Adipose tissue (tissue), 3 donors: ENCODE data around the gene LRRTM3. TPM values are rescaled to one million over a fixed set of nuclear protein-coding genes. Genes with fewer than 3 reads are reported as not detected.

Experiments used
- H3K27ac ChIP-seq: one replicate; pipeline ENCODE4 v1.5.1; 2013; ENCODE audit warnings: low read depth, low read length
- WGBS, 3 donors: extraction: QIAGEN DNeasy Blood & Tissue Kit; methylation state at CpG; one replicate each; pipeline ENCODE4 v1.1.7; 2013; 5-methylcytosine and 5-hydroxymethylcytosine counted together
- polyA plus RNA-seq, 3 donors: library from polyadenylated mRNA; stranded (reverse); fragments of 200-250 nt; gene quantifications; one replicate each; pipeline ENCODE4 v1.2.3, GENCODE V29; 2013
- donor health status: healthy with polysubstance abuse.
- donor health status: Bipolar disorder and iron deficiency.
- donor health status: healthy.

LRRTM3 gene
- polyA plus RNA-seq, 3 donors, result 0.38 TPM; not detected in 2

DNA sequence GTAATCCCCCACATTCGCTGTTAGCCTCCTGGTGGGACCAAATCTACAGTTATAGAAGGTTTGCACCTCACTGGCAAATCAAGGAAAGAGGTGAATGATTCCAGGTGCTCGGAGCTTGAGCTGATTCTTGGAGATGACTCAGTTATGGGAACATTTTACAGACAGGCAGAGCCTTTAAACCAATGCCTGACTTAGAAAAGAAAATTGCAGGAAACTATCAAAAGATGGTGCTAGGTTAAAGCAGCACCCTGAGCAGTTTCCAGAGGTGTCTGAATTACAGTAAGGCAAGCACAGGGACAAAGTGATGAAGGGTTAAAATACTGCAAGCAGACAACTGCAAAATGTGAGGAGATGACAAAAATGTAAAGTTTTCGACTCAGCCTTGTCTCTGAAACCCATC is 2.9 kb downstream of the LRRTM3 start:
- H3K27ac ChIP-seq, result no peak overlapping the region
- 30 to 44% (median 40%) methylated on average over 3 of the region's 3 CpGs for WGBS, 3 donors

DNA sequence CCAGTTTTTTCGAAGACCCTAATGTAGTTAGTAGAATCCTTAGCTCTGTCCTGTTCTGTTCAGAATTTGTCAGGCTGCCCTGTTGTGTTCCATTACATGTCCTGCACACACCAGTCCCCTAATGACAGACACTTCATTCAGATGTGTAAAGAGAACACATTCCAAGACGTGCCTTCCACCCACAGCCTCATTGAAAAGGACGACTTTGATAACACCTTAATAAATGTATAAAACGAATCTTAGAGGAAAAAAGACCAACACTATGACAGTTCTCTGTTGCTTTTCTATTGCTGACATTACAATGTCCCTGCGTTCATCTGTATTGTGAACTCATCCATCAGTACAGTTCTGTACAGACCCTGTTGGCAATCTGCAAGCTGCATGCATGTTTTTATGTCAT is 3.5 kb downstream of the LRRTM3 start:
- WGBS, 3 donors, result 46 to 55% (median 54%) methylated on average over 5 of the region's 5 CpGs
- H3K27ac ChIP-seq, result no peak overlapping the region

DNA sequence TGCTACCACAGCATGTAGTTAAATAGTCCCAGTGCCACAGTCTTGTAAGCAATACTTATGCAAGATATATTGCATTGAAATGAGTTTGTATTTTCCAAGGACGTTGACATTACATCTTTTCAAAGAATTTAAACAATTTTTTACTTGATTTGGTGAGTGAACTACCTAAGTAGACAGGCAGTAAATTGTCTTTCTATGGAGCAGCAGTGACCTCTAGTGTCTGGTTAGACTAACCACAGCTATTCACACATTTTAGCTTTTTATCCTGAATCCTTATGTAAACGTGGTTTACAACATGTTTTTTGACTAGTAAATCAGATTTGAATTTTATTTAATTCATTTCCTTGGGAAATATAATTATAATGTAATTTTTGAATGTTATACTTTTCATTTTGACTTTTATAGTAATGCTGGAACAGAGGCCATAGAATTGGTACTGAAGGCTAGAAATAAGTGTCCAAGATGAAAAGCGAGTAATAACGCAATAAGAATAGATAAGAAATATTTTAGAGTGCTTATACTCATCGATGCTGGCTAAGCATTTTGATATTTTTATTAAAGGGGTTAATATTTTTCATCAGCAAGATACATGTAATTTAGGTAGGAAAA is 5.6 kb downstream of the LRRTM3 start:
- 25 to 31% (median 28%) methylated on average over 5 of the region's 5 CpGs for WGBS, 3 donors
- H3K27ac ChIP-seq, result no peak overlapping the region

DNA sequence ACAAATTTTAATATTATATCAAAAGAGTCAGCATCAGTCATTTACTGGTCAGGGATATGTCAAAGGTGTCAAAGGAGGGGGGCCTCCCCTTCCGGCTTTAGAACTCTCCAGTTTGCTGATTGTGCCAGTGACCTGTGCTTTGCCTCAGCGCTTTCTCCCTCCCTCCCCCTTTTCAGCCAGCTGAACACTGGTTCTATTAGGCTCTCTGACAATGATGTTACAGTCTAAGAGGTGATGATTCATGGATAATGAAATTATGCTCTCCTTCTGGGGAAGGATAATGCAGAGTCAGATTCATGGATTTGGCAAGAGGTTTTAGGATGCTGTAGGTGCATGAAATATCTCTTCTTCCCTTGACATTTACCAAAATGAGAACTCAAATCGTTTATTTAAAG is 6.1 kb downstream of the LRRTM3 start:
- H3K27ac ChIP-seq, result no peak overlapping the region
- 34 to 53% (median 49%) methylated on average over 3 of the region's 3 CpGs for WGBS, 3 donors

DNA sequence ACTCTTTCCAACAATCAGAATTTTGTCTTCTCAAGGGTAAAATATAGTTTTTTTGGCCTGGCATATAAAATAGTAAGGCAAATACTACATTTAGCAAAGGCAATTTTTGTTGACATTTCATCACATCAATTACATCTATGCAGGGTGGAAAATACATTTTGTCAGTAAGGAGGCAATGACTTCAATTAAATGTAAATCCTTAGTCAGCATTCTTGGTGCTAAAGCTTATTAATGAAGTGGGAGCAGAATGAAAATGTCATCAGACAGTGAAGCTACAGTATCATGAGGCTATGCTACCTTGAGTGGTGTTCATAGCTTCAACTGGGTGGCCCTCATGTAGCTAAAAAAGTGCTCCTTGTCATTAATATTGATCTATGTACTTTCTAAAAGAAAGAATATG is 8.9 kb downstream of the LRRTM3 start:
- no peak overlapping the region for H3K27ac ChIP-seq

DNA sequence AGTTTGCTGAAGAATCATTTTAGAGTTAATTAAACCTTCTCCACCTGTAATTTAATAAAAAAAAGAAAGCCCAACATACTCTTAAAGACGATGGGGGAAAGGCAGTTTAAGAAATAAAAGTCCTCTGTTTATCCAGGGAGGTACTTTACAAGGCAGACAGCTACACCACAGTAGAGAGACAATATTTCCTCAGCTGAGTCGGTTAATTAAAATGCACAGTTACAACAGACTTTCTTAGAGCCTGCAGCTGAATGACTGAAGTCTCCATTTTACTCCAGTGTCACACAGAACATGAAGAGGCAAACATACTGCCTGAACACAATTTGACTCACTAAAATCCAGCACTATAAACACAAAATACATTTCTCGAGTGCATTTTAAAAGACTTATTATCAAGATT is 15.1 kb downstream of the LRRTM3 start:
- H3K27ac ChIP-seq, result no peak overlapping the region
- WGBS, 3 donors, result 39 to 54% (median 46%) methylated on average over 3 of the region's 3 CpGs

DNA sequence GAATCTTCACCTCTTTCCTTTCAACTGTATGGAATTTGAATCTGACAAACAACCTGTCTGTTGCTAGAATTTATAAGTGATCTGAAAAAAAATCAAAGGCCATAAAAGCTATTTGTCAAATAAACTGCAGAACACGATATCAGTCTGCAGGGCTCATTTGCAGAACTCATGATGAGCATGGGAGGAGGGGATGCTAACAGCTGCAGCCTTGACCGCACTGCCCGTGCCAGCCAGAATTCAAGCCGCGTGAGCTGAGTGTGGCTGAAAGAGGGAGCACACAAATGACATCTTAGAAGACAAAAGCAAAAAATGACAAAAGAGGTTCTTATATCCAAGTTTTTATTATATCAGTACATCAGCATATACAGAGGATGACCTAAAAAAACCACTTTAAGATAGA is 15.7 kb downstream of the LRRTM3 start:
- 30 to 54% (median 52%) methylated on average over 5 of the region's 5 CpGs for WGBS, 3 donors
- no peak overlapping the region for H3K27ac ChIP-seq

DNA sequence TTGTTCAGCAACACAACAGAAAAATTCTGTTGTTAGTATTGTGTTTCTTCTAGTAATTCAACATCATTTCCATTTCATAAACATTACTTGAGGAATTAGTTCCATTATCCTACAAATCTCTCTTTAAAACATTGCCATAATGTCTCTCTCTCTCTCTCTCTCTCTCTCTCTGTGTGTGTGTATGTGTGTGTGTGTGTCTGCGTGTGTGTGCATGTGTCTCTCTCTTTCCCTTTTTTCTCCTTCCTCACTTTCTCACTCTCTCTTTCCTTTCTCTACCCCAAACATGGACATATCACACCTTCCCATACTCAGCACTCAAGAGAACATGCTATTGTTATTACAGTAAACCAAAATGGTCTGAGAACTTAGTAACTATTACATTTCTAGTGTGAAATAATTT is 16.6 kb downstream of the LRRTM3 start:
- 82 to 88% (median 85%) methylated on average over 1 of the region's 1 CpG for WGBS, 3 donors
- no peak overlapping the region for H3K27ac ChIP-seq

DNA sequence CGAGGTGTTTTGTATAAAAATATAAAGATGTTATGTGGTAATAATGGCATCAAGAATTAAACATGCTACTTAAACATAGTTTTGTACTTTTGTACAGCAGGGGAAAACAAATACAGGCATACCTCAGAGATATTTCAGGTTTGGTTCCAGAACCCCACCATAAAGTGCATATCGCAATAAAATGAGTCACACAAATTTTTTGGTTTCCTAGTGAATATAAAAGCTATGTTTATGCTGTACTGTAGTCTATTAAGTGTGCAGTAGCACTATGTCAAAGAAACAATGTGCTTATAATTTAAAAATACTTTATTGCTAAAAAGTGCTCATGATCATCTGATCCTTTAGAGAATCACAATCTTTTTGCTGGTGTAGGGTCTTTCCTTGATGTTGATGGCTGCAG is 17.8 kb downstream of the LRRTM3 start:
- no peak overlapping the region for H3K27ac ChIP-seq
- 71 to 95% (median 91%) methylated on average over 2 of the region's 2 CpGs for WGBS, 3 donors

DNA sequence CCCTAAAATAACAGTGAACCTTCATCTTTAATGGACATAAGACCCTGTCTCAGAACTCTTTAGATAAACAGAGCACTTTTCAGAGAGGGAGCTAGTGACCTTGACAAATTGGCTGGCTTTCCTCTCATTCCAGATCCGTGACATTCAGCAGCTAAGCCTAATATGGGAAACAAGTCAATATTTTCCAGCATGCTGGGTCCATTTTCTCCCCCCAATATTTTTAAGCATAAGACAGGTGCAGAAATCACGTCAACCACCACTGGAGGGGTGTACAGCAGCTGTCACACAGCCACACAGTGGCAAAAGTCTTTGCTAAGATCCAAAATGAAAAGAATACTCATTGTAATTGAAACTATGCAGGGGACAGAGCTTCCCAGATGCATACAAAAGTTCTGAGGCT is 26.1 kb downstream of the LRRTM3 start:
- H3K27ac ChIP-seq, result no peak overlapping the region
- 17 to 72% (median 64%) methylated on average over 2 of the region's 2 CpGs for WGBS, 3 donors

DNA sequence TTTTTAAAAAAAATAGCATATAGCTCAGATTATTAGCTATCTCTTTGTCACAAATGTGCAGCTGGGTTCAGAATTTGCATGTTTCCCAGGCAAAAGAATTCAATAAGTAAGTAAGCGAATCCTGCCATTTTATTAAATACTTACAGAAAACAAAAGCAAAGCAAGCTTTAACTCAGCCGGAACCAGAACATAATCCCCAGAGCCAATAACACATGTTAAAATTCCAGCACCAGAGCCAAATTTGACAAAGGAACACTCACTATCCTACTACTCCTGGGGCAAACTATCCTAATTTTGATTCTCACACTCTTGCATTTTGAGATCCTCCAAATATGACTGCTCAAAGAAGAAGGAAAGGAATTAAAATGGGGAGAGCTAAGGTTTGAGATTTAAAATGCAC is 32.6 kb downstream of the LRRTM3 start:
- 55 to 78% (median 64%) methylated on average over 2 of the region's 2 CpGs for WGBS, 3 donors
- H3K27ac ChIP-seq, result no peak overlapping the region

DNA sequence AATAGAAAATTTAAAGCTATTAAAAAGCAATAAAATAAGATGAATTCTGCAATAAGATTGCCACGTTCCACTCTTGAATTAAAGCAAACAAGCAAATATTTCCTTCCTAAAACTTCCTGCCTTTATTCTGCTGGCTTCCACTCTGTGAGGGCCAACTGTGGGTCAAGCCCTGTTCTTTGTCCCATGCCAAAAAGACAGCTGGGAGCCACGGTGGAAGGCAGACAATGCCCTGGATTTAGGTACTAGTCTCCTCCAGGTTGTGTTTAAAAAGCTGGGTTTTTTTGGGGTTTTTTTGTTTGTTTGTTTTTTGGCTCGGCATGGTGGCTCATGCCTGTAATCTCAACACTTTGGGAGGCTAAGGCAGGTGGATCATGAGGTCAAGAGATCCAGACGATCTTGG is 39.1 kb downstream of the LRRTM3 start:
- H3K27ac ChIP-seq, result no peak overlapping the region
- 56 to 72% (median 59%) methylated on average over 4 of the region's 4 CpGs for WGBS, 3 donors

DNA sequence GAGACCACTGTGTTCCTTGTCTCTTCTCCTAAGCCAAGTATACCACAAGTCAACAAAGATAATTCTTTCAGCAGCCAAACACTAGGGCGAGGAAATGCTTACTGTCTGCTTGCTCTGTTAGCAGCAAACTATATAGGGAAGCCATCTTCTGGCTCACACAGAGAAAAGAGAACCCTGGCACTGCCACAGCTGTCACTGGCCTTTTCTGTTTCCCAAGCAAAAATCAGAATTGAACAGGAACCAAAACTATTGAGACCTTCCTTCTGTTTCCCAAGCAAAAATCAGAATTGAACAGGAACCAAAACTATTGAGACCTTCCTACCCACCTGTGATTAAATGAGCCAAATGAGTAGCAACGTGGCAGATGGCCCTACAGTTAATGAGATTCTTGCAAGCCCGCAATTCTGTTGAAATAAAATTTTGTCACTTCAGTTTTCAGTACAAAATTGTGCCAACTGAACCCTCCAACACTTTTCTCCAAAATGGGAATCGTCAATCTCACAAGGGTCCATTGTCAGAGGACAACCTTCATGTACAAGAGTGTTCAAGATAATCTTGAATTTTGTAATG is 54.5 kb downstream of the LRRTM3 start:
- no peak overlapping the region for H3K27ac ChIP-seq
- 86 to 88% (median 86%) methylated on average over 4 of the region's 4 CpGs for WGBS, 3 donors

DNA sequence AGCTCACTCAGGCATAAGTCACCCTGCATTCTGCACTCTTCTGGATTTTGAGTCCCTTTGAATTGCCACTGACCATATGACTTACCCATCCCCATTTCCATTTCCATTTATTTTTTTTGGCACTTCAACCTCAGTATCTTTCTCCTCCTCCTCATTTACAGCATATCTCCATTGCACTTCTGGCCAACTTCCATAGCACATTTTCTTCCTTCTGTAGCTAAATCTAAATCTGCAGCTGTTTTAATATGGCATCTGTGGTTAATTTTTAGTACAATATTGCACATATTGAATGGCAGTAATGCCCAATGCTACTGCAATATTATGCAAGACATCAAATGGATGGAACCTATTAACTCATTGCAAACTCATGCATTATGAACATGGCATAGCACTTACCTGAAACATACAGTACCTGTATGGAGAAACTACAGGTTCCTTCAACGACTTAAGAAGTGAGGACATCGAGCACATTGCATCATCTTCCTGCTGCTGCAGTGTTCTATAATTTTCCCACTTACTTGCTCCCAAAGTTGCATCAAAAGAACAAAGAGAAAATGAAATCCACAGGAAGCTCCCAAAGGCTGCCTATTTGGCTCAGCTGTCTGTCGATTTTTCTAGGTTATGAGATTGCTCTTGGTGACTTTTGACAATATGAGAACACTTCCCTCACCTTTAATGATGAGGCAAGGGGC is 55.7 kb downstream of the LRRTM3 start:
- no peak overlapping the region for H3K27ac ChIP-seq
- WGBS, 3 donors, result 68 to 87% (median 74%) methylated on average over 3 of the region's 3 CpGs

DNA sequence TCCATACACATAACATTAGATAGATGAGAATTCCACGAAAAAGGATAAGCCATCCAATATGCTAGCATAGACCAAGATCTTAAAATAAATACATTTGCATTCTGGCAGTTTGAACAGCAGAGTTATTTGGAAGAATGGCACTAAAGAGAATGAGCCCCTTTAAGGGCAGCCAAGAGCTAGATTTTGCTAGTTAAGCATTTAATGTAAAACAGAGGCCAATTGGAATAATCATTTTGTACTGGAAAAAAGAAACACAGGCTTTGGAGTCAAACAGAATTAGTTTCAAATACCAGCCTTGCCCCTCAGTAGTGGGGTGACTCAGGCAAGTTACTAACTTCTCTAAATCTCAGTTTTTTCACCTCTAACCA is 56.2 kb downstream of the LRRTM3 start:
- 86 to 94% (median 89%) methylated on average over 1 of the region's 1 CpG for WGBS, 3 donors
- H3K27ac ChIP-seq, result no peak overlapping the region

DNA sequence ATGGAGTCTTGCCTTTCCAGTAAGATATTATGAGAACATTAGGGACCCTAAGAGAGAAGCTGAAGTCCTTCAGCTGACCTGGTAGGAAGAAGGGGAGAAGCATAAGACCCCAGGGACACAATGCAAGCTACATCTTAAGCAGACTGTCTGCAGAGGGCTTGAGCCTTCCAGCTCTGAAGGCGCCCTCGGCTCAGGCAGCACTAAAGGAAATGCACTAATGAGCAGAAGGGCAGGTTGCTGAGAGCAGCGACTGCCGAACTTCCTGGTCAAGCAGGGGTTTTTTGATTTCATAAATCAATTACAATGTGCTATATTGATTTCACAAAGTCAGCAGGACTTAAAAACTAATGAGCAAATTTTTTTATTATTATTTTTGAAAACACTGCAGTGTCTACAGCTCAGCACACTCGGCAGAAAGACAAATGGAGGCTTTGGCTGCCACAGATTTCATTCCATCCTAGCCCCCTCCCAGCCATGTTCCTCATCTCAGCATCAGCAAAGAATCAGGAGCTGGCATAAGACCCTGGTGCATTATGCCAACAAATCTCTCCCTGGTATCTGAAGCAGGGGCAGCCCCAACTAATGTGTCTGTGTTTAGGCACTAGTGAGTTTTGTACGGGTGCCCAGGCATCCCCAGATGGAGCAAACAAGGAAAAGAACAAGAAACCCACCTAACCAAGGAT is 57.1 kb downstream of the LRRTM3 start:
- no peak overlapping the region for H3K27ac ChIP-seq
- WGBS, 3 donors, result 20 to 38% (median 38%) methylated on average over 6 of the region's 6 CpGs

DNA sequence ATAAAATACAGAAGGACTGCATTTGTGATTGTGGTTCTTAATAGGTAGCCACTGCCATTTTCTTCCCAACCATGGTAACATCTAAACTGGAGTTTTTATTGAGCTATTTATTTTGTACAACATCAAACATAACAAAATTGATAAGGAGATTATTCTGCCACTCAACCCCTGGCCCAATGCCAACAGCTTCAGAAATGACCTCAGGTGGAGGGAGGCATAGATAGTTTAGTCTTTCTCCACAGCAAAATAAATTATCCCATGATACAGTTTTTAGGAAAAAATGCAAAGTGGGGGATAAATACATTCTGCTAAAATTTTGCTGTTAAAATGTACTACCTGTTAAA is 57.6 kb downstream of the LRRTM3 start:
- H3K27ac ChIP-seq, result no peak overlapping the region

DNA sequence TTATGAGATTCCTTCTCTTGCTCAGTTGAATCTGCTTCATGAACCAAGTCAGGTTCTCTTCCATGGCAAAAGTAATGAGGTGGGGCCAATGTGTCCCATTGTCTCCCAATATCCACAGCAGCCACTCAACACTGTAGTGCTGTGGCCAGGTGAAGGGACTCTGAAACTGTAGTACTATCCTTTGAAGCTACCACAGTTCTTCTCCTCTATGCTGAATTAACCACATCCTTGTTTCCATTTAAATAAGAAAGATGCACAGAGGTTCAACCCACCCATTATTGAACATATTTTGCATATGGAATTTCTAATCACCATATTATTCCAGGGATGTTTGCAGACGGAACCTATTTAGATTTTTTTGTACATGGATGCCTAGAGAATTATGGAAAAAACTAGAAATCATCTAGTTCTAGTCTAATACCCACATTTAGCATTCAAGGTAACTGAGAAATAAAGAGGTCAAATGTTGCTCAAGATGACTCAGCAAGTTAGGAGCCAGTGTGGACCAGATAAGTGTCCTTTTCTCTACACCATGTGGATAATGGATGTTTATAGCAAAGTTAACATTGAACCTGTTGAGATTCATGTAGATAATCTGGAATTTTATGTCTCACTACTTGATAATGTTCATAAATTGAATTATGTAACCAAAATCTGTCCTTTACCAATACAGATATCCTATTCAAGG is 64.5 kb downstream of the LRRTM3 start:
- WGBS, 3 donors, result 69 to 84% (median 76%) methylated on average over 1 of the region's 1 CpG
- no peak overlapping the region for H3K27ac ChIP-seq

DNA sequence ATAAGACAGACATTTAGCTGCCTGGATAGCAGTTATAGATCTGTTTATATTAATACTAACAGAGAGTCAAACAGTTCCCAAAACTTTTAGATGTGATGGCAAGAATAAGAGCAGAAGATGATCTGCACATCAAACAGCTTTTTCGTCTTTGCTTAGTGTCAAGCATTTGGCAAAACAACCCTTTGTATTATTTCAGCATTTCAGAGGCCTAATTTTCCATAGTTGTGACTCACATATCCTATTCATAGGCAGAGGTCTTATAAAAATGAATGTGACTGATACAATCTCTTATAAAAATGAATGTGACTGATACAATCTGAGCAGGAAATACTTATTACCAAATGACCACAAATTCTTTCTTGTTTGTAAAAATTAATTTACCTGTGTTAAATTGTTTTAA is 71.2 kb downstream of the LRRTM3 start:
- 51 to 84% (median 53%) methylated on average over 1 of the region's 1 CpG for WGBS, 3 donors
- no peak overlapping the region for H3K27ac ChIP-seq
